ENCODE data around the gene PER2. TPM values are rescaled to one million over a fixed set of nuclear protein-coding genes. Genes with fewer than 3 reads are reported as not detected.

The PER2 gene
- total and polyA plus RNA-seq, 2 of the 13 experiments (the other 11 are each of a cell fraction or from before 2014, with no cell fraction given): 5.1 to 9.4 TPM

- peak; percentile 78; the same call in 1 of the 2 replicates for TF ChIP-seq NAIF1 (CRISPR knock-in tag; IDR thresholded peaks at IDR 0.05; ENCODE audit: borderline replicate concordance)
- no peak for TF ChIP-seq GRHL1 (CRISPR knock-in tag; conservative IDR thresholded peaks at IDR 0.05)
- 0 out of 2 replicates have a peak, but pooled peaks have one; percentile 16 for TF ChIP-seq ZFY (CRISPR knock-in tag; IDR thresholded peaks at IDR 0.05)
- no peak for TF ChIP-seq ZNF20 (CRISPR knock-in tag; IDR thresholded peaks at IDR 0.05)
- TF ChIP-seq, protein P1, sequence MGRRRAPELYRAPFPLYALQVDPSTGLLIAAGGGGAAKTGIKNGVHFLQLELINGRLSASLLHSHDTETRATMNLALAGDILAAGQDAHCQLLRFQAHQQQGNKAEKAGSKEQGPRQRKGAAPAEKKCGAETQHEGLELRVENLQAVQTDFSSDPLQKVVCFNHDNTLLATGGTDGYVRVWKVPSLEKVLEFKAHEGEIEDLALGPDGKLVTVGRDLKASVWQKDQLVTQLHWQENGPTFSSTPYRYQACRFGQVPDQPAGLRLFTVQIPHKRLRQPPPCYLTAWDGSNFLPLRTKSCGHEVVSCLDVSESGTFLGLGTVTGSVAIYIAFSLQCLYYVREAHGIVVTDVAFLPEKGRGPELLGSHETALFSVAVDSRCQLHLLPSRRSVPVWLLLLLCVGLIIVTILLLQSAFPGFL (CRISPR knock-in tag; IDR thresholded peaks at IDR 0.05): no peak
- TF ChIP-seq, protein P2, sequence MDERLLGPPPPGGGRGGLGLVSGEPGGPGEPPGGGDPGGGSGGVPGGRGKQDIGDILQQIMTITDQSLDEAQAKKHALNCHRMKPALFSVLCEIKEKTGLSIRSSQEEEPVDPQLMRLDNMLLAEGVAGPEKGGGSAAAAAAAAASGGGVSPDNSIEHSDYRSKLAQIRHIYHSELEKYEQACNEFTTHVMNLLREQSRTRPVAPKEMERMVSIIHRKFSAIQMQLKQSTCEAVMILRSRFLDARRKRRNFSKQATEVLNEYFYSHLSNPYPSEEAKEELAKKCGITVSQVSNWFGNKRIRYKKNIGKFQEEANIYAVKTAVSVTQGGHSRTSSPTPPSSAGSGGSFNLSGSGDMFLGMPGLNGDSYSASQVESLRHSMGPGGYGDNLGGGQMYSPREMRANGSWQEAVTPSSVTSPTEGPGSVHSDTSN (CRISPR knock-in tag; IDR thresholded peaks at IDR 0.05): no peak
- TF ChIP-seq DMAP1 (CRISPR knock-in tag; IDR thresholded peaks at IDR 0.05): no peak
- TF ChIP-seq EZH2 (conservative IDR thresholded peaks at IDR 0.05; ENCODE audit: low read depth, low read length): no peak
- TF ChIP-seq SKI (IDR thresholded peaks at IDR 0.05; ENCODE audit: partially characterized antibody): peak; percentile 65
- no peak for TF ChIP-seq SIN3B (IDR thresholded peaks at IDR 0.05; ENCODE audit: low read length)
- TF ChIP-seq ZNF7 (CRISPR knock-in tag; IDR thresholded peaks at IDR 0.05): no peak
- TF ChIP-seq, protein P3, sequence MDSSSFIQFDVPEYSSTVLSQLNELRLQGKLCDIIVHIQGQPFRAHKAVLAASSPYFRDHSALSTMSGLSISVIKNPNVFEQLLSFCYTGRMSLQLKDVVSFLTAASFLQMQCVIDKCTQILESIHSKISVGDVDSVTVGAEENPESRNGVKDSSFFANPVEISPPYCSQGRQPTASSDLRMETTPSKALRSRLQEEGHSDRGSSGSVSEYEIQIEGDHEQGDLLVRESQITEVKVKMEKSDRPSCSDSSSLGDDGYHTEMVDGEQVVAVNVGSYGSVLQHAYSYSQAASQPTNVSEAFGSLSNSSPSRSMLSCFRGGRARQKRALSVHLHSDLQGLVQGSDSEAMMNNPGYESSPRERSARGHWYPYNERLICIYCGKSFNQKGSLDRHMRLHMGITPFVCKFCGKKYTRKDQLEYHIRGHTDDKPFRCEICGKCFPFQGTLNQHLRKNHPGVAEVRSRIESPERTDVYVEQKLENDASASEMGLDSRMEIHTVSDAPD (CRISPR knock-in tag; IDR thresholded peaks at IDR 0.05): no peak
- TF ChIP-seq JUNB (CRISPR knock-in tag; IDR thresholded peaks at IDR 0.05; ENCODE audit: borderline replicate concordance): no peak
- no peak for TF ChIP-seq ZNF747 (CRISPR knock-in tag; IDR thresholded peaks at IDR 0.05; ENCODE audit: borderline replicate concordance)
- no peak for TF ChIP-seq FOXP1 (IDR thresholded peaks at IDR 0.05)
- peak; percentile 87 for TF ChIP-seq FOXP1 (CRISPR knock-in tag; IDR thresholded peaks at IDR 0.05)
- TF ChIP-seq ZNF782 (CRISPR knock-in tag; IDR thresholded peaks at IDR 0.05; ENCODE audit: borderline replicate concordance): no peak
- no peak for TF ChIP-seq ZNF205 (CRISPR knock-in tag; IDR thresholded peaks at IDR 0.05)
- TF ChIP-seq, protein P4, sequence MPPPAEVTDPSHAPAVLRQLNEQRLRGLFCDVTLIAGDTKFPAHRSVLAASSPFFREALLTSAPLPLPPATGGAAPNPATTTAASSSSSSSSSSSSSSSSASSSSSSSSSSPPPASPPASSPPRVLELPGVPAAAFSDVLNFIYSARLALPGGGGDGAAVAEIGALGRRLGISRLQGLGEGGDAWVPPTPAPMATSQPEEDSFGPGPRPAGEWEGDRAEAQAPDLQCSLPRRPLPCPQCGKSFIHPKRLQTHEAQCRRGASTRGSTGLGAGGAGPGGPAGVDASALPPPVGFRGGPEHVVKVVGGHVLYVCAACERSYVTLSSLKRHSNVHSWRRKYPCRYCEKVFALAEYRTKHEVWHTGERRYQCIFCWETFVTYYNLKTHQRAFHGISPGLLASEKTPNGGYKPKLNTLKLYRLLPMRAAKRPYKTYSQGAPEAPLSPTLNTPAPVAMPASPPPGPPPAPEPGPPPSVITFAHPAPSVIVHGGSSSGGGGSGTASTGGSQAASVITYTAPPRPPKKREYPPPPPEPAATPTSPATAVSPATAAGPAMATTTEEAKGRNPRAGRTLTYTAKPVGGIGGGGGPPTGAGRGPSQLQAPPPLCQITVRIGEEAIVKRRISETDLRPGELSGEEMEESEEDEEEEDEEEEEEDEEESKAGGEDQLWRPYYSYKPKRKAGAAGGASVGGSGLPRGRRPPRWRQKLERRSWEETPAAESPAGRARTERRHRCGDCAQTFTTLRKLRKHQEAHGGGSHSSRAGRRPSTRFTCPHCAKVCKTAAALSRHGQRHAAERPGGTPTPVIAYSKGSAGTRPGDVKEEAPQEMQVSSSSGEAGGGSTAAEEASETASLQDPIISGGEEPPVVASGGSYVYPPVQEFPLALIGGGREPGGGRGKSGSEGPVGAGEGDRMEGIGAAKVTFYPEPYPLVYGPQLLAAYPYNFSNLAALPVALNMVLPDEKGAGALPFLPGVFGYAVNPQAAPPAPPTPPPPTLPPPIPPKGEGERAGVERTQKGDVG (CRISPR knock-in tag; IDR thresholded peaks at IDR 0.05; ENCODE audit: borderline replicate concordance): no peak
- TF ChIP-seq, protein P5, sequence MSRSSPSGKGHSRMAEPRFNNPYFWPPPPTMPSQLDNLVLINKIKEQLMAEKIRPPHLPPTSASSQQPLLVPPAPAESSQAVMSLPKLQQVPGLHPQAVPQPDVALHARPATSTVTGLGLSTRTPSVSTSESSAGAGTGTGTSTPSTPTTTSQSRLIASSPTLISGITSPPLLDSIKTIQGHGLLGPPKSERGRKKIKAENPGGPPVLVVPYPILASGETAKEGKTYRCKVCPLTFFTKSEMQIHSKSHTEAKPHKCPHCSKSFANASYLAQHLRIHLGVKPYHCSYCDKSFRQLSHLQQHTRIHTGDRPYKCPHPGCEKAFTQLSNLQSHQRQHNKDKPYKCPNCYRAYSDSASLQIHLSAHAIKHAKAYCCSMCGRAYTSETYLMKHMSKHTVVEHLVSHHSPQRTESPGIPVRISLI (CRISPR knock-in tag; IDR thresholded peaks at IDR 0.05; ENCODE audit: borderline replicate concordance): no peak
- TF ChIP-seq TSC22D2 (CRISPR knock-in tag; IDR thresholded peaks at IDR 0.05; ENCODE audit: borderline replicate concordance): 0 out of 2 replicates have a peak, but pooled peaks have one; percentile 29
These were observed 2.7 kb downstream of the PER2 start (continued) for GRCh38 chr2:238285653-238286082.
